H9 (cell line): ENCODE data around the gene COPZ2. TPM values are rescaled to one million over a fixed set of nuclear protein-coding genes. Genes with fewer than 3 reads are reported as not detected.
A peak's percentile ranks its signal among the peaks of the same experiment; 100 is the strongest.
"Not testable (repeated sequence)": the region's sequence is repeated elsewhere in the genome, so short reads cannot be mapped to it uniquely, and the experiment has no call there.

ENCODE experiments used
- DNase-seq: peaks from one replicate; pipeline ENCODE4 v3.0.0-alpha.2; 2017
- H2AFZ ChIP-seq: one replicate; pipeline ENCODE4 v1.6.1; 2013; ENCODE audit warnings: mild to moderate bottlenecking, low read length, control low read depth, moderate library complexity
- H2AK5ac ChIP-seq: 2 replicates; pipeline ENCODE4 v1.6.1; 2013; ENCODE audit warnings: low read length, control low read depth, mixed read lengths; ENCODE audit not compliant: insufficient read length
- H2BK120ac ChIP-seq: one replicate; pipeline ENCODE4 v1.6.1; 2013; ENCODE audit warnings: low read depth, mild to moderate bottlenecking, low read length, control low read depth, inconsistent platforms; ENCODE audit not compliant: poor library complexity, severe bottlenecking
- H2BK12ac ChIP-seq: 2 replicates; pipeline ENCODE4 v1.6.1; 2013; ENCODE audit warnings: low read length, control low read depth, mixed read lengths, low read depth; ENCODE audit not compliant: insufficient read length
- H2BK15ac ChIP-seq: 2 replicates; pipeline ENCODE4 v1.6.1; 2013; ENCODE audit warnings: low read depth, low read length, control low read depth
- H2BK20ac ChIP-seq: one replicate; pipeline ENCODE4 v1.6.1; 2013; ENCODE audit warnings: low read depth, mild to moderate bottlenecking, low read length, control low read depth, inconsistent platforms; ENCODE audit not compliant: poor library complexity, severe bottlenecking
- H2BK5ac ChIP-seq: 2 replicates; pipeline ENCODE4 v1.6.1; 2013; ENCODE audit warnings: low read length, control low read depth, mixed read lengths; ENCODE audit not compliant: insufficient read length
- H3K14ac ChIP-seq: 2 replicates; pipeline ENCODE4 v1.6.1; 2013; ENCODE audit warnings: low read length, control low read depth; ENCODE audit not compliant: insufficient read depth
- H3K18ac ChIP-seq: 2 replicates; pipeline ENCODE4 v1.6.1; 2013; ENCODE audit warnings: low read depth, mild to moderate bottlenecking, mixed read lengths, low read length, control low read depth; ENCODE audit not compliant: insufficient read length
- H3K23ac ChIP-seq: 2 replicates; pipeline ENCODE4 v1.6.1; 2013; ENCODE audit warnings: low read length, control low read depth, mixed read lengths, low read depth; ENCODE audit not compliant: insufficient read length
- H3K23me2 ChIP-seq: 2 replicates; pipeline ENCODE4 v1.6.1; 2013; ENCODE audit warnings: low read depth, mild to moderate bottlenecking, mixed read lengths, low read length, control low read depth; ENCODE audit not compliant: insufficient read length, poor library complexity, severe bottlenecking
- H3K27ac ChIP-seq: 2 replicates; pipeline ENCODE4 v1.5.1; 2013; ENCODE audit warnings: low read length, control low read depth, mixed read lengths, low read depth; ENCODE audit not compliant: insufficient read length
- H3K27me3 ChIP-seq: 2 replicates; pipeline ENCODE4 v1.6.1; 2013; ENCODE audit warnings: low read length, control low read depth, inconsistent platforms; ENCODE audit not compliant: insufficient read depth
- H3K4ac ChIP-seq: 2 replicates; pipeline ENCODE4 v1.6.1; 2013; ENCODE audit warnings: low read depth, mild to moderate bottlenecking, control low read depth, inconsistent platforms, low read length, moderate library complexity
- H3K4me1 ChIP-seq: 2 replicates; pipeline ENCODE4 v1.6.1; 2013; ENCODE audit warnings: low read length, control low read depth, inconsistent platforms; ENCODE audit not compliant: insufficient read depth
- H3K4me2 ChIP-seq: 2 replicates; pipeline ENCODE4 v1.6.1; 2013; ENCODE audit warnings: low read length, control low read depth, mixed read lengths; ENCODE audit not compliant: insufficient read length, insufficient read depth
- H3K56ac ChIP-seq: 2 replicates; pipeline ENCODE4 v1.6.1; 2013; ENCODE audit warnings: low read depth, mild to moderate bottlenecking, mixed read lengths, low read length, control low read depth; ENCODE audit not compliant: insufficient read length
- H3K79me1 ChIP-seq: 2 replicates; pipeline ENCODE4 v1.6.1; 2013; ENCODE audit warnings: low read depth, mild to moderate bottlenecking, moderate library complexity, low read length, control low read depth, inconsistent platforms; ENCODE audit not compliant: insufficient read depth, poor library complexity, severe bottlenecking
- H3K79me2 ChIP-seq: 2 replicates; pipeline ENCODE4 v1.6.1; 2013; ENCODE audit warnings: low read length, control low read depth, inconsistent platforms; ENCODE audit not compliant: insufficient read depth
- H3K9ac ChIP-seq: 2 replicates; pipeline ENCODE4 v1.6.1; 2013; ENCODE audit warnings: low read length, control low read depth, mixed read lengths; ENCODE audit not compliant: insufficient read length; ENCODE audit errors: extremely low read depth
- H3K9me3 ChIP-seq: one replicate; pipeline ENCODE4 v1.6.1; 2013; ENCODE audit warnings: low read depth, low read length, inconsistent platforms; ENCODE audit not compliant: control insufficient read depth
- H3T11ph ChIP-seq: one replicate; pipeline ENCODE4 v1.6.1; 2013; ENCODE audit warnings: mild to moderate bottlenecking, low read length, control low read depth, inconsistent platforms
- H4K20me1 ChIP-seq: one replicate; pipeline ENCODE4 v1.6.1; 2013; ENCODE audit not compliant: control insufficient read depth, insufficient read length, insufficient read depth
- H4K5ac ChIP-seq: 2 replicates; pipeline ENCODE4 v1.6.1; 2013; ENCODE audit warnings: low read depth, mild to moderate bottlenecking, mixed read lengths, low read length, control low read depth; ENCODE audit not compliant: insufficient read length
- H4K8ac ChIP-seq: replicated peaks from 2 replicates; pipeline ENCODE4 v1.6.1; 2013; ENCODE audit warnings: low read length, control low read depth, mixed read lengths, low read depth; ENCODE audit not compliant: insufficient read length
- H4K91ac ChIP-seq: 2 replicates; pipeline ENCODE4 v1.6.1; 2013; ENCODE audit warnings: low read depth, mild to moderate bottlenecking, moderate library complexity, mixed read lengths, low read length, control low read depth; ENCODE audit not compliant: insufficient read length
- H3K27ac Mint-ChIP-seq, 3 experiments: 2 replicates in 2 of 3; 3 replicates in 1 of 3; pipeline ENCODE4 v1.8.0; 2020 to 2021; ENCODE audit warnings: mixed read lengths in 3 of 3, mild to moderate bottlenecking in 1 of 3, moderate library complexity in 1 of 3
- H3K27me3 Mint-ChIP-seq: 2 replicates; pipeline ENCODE4 v1.8.0; 2021; ENCODE audit warnings: low read depth, mild to moderate bottlenecking, moderate library complexity, mixed read lengths
- H3K36me3 Mint-ChIP-seq, 3 experiments: 2 replicates in 2 of 3; 3 replicates in 1 of 3; pipeline ENCODE4 v1.8.0; 2020 to 2021; ENCODE audit warnings: low read depth in 3 of 3, mixed read lengths in 3 of 3; ENCODE audit not compliant: insufficient read depth in 1 of 3
- H3K4me1 Mint-ChIP-seq, 2 experiments: 2 replicates each; pipeline ENCODE4 v1.8.0; 2020; ENCODE audit warnings: mixed read lengths in 2 of 2
- H3K4me3 Mint-ChIP-seq, 2 experiments: 2 replicates in 1 of 2; 3 replicates in 1 of 2; pipeline ENCODE4 v1.8.0; 2020 to 2021; ENCODE audit warnings: mild to moderate bottlenecking in 2 of 2, mixed read lengths in 2 of 2, moderate library complexity in 1 of 2
- H3K9me3 Mint-ChIP-seq, 2 experiments: 2 replicates in 1 of 2; 3 replicates in 1 of 2; pipeline ENCODE4 v1.8.0; 2020; ENCODE audit warnings: mild to moderate bottlenecking in 2 of 2, mixed read lengths in 2 of 2, moderate library complexity in 1 of 2
- CTCF ChIP-seq: fragments of 200-600 bp; sonication (generic); conservative IDR thresholded peaks from 3 replicates; pipeline ENCODE4 v1.8.0; 2021; ENCODE audit warnings: antibody characterized with exemption, mild to moderate bottlenecking
- WGBS: extraction: QIAGEN DNeasy Blood & Tissue Kit; methylation state at CpG from one replicate; pipeline ENCODE4 v1.1.7; 2013; ENCODE audit warnings: missing lambda C conversion rate, low lambda C conversion rate, mixed read lengths; ENCODE audit not compliant: insufficient read length; ENCODE audit errors: extremely low coverage; 5-methylcytosine and 5-hydroxymethylcytosine counted together
- total RNA-seq: library from RNA; stranded (reverse); gene quantifications from 2 replicates; pipeline ENCODE4 v1.2.1, GENCODE V29; 2021

Gene COPZ2
- total RNA-seq, 1 experiment from 2014 or later, result 0.68 TPM

- Histone ChIP-seq H4K91ac (no peak overlapping the region), H2BK120ac (no peak overlapping the region)
Observed at GRCh38 chr17:48036693-48037035, 933 bp downstream of the COPZ2 start.

GRCh38 chr17:48034734-48035133, 2.9 kb downstream of the COPZ2 start:
- not testable (repeated sequence) for H3K4me2 ChIP-seq, H3K4me1 ChIP-seq, H2BK120ac ChIP-seq, H3K79me1 ChIP-seq, H4K91ac ChIP-seq, H2BK12ac ChIP-seq, DNase-seq, H4K5ac ChIP-seq, H3K18ac ChIP-seq, H3K4me3 Mint-ChIP-seq, H3K27ac ChIP-seq, H2AK5ac ChIP-seq, H2AFZ ChIP-seq, H3T11ph ChIP-seq, H2BK15ac ChIP-seq, H3K56ac ChIP-seq, H3K4ac ChIP-seq, H2BK20ac ChIP-seq, H3K79me2 ChIP-seq, H3K27me3 ChIP-seq, H4K20me1 ChIP-seq, H4K8ac ChIP-seq, H3K36me3 Mint-ChIP-seq, H3K9me3 Mint-ChIP-seq, H2BK5ac ChIP-seq, H3K23me2 ChIP-seq, H3K27ac Mint-ChIP-seq, H3K23ac ChIP-seq, H3K9me3 ChIP-seq, H3K9ac ChIP-seq, H3K14ac ChIP-seq, H3K4me1 Mint-ChIP-seq
- H3K27me3 Mint-ChIP-seq, result peaks cover 69% of the 10 kb centered on the region
- WGBS, result no CpG with 5 or more reads among the region's 12 CpGs

More at GRCh38 chr17:48036693-48037035, 933 bp downstream of the COPZ2 start:
- no peak overlapping the region for H3K18ac ChIP-seq
- H3K27ac ChIP-seq, result no peak overlapping the region
- no peak overlapping the region for H2BK15ac ChIP-seq
- Mint-ChIP-seq H3K36me3 (no peaks in the 10 kb centered on the region; a peak in 1 of 7 replicates), H3K4me3 (peak overlapping the region; percentile 66 to 79), H3K27ac (no peak overlapping the region), H3K9me3 (no peaks in the 10 kb centered on the region), H3K4me1 (peaks cover 5 to 9% of the 10 kb centered on the region in 2 experiments), H3K27me3 (peaks cover 65% of the 10 kb centered on the region)
- H3K23me2 ChIP-seq, result peaks cover 5% of the 10 kb centered on the region
- no peak overlapping the region for H3K56ac ChIP-seq
- no peak overlapping the region for H4K5ac ChIP-seq
- H3K14ac ChIP-seq, result no peak overlapping the region; the same call in 1 of the 2 replicates
- TF ChIP-seq CTCF, result no peak
- H3K27me3 ChIP-seq, result no peaks in the 10 kb centered on the region; the same call in 1 of the 2 replicates
- H2BK5ac ChIP-seq, result no peak overlapping the region
- H4K20me1 ChIP-seq, result no peaks in the 10 kb centered on the region
- no peak for DNase-seq
- no peak overlapping the region for H2AFZ ChIP-seq
- no peak overlapping the region for H3K23ac ChIP-seq
- H2BK12ac ChIP-seq, result no peak overlapping the region
- no peaks in the 10 kb centered on the region for H3K79me2 ChIP-seq
- H3K9ac ChIP-seq, result no peak overlapping the region
- no peak overlapping the region for H4K8ac ChIP-seq
- no peaks in the 10 kb centered on the region for H3K9me3 ChIP-seq
- no peak overlapping the region for H2AK5ac ChIP-seq
- H3K4ac ChIP-seq, result no peak overlapping the region
- H3K4me1 ChIP-seq, result no peaks in the 10 kb centered on the region; the same call in 1 of the 2 replicates
- H3T11ph ChIP-seq, result no peak overlapping the region
- no CpG with 5 or more reads among the region's 6 CpGs for WGBS
- no peaks in the 10 kb centered on the region for H3K79me1 ChIP-seq
- H2BK20ac ChIP-seq, result no peak overlapping the region
- peak overlapping the region; percentile 41 for H3K4me2 ChIP-seq
